Osteocyte (in vitro differentiated cells): ENCODE data around the gene FAM20A. TPM values are rescaled to one million over a fixed set of nuclear protein-coding genes. Genes with fewer than 3 reads are reported as not detected.

ENCODE experiments used
- DNase-seq: peaks from one replicate; pipeline ENCODE4 v3.0.0; 2021; ENCODE audit warnings: mixed read lengths; ENCODE audit not compliant: unreplicated experiment; ENCODE audit errors: extremely low spot score
- H3K27ac Mint-ChIP-seq: one replicate; pipeline ENCODE4 v1.8.0; 2021; ENCODE audit warnings: mild to moderate bottlenecking, mixed read lengths; ENCODE audit not compliant: unreplicated experiment
- H3K27me3 Mint-ChIP-seq: one replicate; pipeline ENCODE4 v1.8.0; 2021; ENCODE audit warnings: mixed read lengths; ENCODE audit not compliant: unreplicated experiment
- H3K36me3 Mint-ChIP-seq: one replicate; pipeline ENCODE4 v1.8.0; 2021; ENCODE audit warnings: mixed read lengths; ENCODE audit not compliant: unreplicated experiment
- H3K4me1 Mint-ChIP-seq: one replicate; pipeline ENCODE4 v1.8.0; 2021; ENCODE audit warnings: mixed read lengths; ENCODE audit not compliant: unreplicated experiment
- H3K4me3 Mint-ChIP-seq: one replicate; pipeline ENCODE4 v1.8.0; 2021; ENCODE audit warnings: mild to moderate bottlenecking, moderate library complexity, mixed read lengths; ENCODE audit not compliant: unreplicated experiment
- H3K9me3 Mint-ChIP-seq: one replicate; pipeline ENCODE4 v1.8.0; 2021; ENCODE audit warnings: mixed read lengths; ENCODE audit not compliant: unreplicated experiment
- total RNA-seq: library from RNA; stranded (reverse); gene quantifications from 2 replicates; pipeline ENCODE4 v1.2.1, GENCODE V29; 2021
- TF ChIP-seq, protein P1 (sequence below): fragments of 200-600 bp; sonication (generic); IDR thresholded peaks from 2 replicates; pipeline ENCODE4 v1.5.0; 2021; ENCODE audit warnings: antibody characterized with exemption, mild to moderate bottlenecking, moderate library complexity

Gene FAM20A
- total RNA-seq, 1 donor from 2014 or later, result not detected

GRCh38 chr17:68592009-68592408 is 9.2 kb downstream of the FAM20A start:
- no peaks in the 10 kb centered on the region for H3K4me1 Mint-ChIP-seq
- no peak overlapping the region for H3K4me3 Mint-ChIP-seq
- no peak for DNase-seq
- no peak overlapping the region for H3K27ac Mint-ChIP-seq
- no peaks in the 10 kb centered on the region for H3K36me3 Mint-ChIP-seq
- peaks cover 42% of the 10 kb centered on the region for H3K27me3 Mint-ChIP-seq
- TF ChIP-seq, protein P1, sequence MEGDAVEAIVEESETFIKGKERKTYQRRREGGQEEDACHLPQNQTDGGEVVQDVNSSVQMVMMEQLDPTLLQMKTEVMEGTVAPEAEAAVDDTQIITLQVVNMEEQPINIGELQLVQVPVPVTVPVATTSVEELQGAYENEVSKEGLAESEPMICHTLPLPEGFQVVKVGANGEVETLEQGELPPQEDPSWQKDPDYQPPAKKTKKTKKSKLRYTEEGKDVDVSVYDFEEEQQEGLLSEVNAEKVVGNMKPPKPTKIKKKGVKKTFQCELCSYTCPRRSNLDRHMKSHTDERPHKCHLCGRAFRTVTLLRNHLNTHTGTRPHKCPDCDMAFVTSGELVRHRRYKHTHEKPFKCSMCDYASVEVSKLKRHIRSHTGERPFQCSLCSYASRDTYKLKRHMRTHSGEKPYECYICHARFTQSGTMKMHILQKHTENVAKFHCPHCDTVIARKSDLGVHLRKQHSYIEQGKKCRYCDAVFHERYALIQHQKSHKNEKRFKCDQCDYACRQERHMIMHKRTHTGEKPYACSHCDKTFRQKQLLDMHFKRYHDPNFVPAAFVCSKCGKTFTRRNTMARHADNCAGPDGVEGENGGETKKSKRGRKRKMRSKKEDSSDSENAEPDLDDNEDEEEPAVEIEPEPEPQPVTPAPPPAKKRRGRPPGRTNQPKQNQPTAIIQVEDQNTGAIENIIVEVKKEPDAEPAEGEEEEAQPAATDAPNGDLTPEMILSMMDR, result no peak
- H3K9me3 Mint-ChIP-seq, result peaks cover 5% of the 10 kb centered on the region

DNA sequence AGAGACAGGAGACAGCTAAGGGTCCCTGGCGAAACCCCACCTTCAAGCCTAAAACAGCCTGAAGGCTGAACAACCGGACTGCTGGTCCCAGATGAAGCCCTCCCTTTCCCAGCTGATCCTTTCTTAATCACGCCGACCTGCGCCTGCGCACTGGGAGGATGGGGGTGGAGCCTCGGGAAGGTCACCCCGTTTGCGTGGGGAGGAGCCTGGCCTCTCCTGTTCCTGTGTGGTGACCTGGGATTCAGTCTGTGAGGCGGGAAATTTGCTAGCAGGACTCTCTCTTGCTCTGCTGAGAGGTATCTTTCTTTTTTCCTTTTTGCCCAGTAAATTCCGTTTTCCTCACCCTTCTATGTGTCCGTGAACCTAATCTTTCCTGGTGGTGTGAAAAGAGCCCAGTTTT is 9.6 kb downstream of the FAM20A start:
- TF ChIP-seq, protein P1, result no peak
- Mint-ChIP-seq H3K4me1 (no peaks in the 10 kb centered on the region), H3K27ac (no peak overlapping the region), H3K9me3 (peaks cover 5% of the 10 kb centered on the region), H3K27me3 (peaks cover 38% of the 10 kb centered on the region), H3K36me3 (no peaks in the 10 kb centered on the region), H3K4me3 (no peak overlapping the region)
- DNase-seq, result peak; percentile 32

- no peaks in the 10 kb centered on the region for H3K4me1 Mint-ChIP-seq
- peaks cover 5% of the 10 kb centered on the region for H3K9me3 Mint-ChIP-seq
Observed at GRCh38 chr17:68589086-68589485, 12.1 kb downstream of the FAM20A start.

GRCh38 chr17:68588362-68588761 is 12.8 kb downstream of the FAM20A start:
- no peak for DNase-seq
- no peaks in the 10 kb centered on the region for H3K36me3 Mint-ChIP-seq
- no peaks in the 10 kb centered on the region for H3K4me1 Mint-ChIP-seq
- H3K27ac Mint-ChIP-seq, result no peak overlapping the region
- TF ChIP-seq, protein P1, result no peak
- peaks cover 5% of the 10 kb centered on the region for H3K9me3 Mint-ChIP-seq
- no peak overlapping the region for H3K4me3 Mint-ChIP-seq
- peaks cover 14% of the 10 kb centered on the region for H3K27me3 Mint-ChIP-seq

More at GRCh38 chr17:68589086-68589485, 12.1 kb downstream of the FAM20A start:
- TF ChIP-seq, protein P1, result no peak
- Mint-ChIP-seq H3K4me3 (no peak overlapping the region), H3K27ac (no peak overlapping the region), H3K27me3 (peaks cover 18% of the 10 kb centered on the region), H3K36me3 (no peaks in the 10 kb centered on the region)
- DNase-seq, result no peak

DNA sequence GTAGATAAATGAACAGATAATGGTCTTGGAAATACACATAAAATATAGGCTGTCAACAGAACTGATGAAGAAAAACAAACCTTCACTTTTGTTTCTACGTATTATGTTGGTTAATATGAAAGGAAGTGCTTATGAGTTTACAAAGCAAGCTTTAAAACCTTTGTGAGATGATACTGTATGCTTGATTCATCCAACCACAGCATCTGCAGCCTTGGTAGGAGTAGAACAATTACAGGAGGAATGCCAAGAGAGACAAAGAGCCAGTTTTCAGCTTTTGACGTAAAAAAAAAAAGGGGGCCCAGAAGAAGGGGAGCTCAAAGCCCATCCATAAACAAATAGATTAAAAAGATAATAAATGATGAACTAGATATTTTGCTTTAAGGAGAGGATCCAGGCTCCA is 13.3 kb downstream of the FAM20A start:
- no peak for DNase-seq
- no peaks in the 10 kb centered on the region for H3K36me3 Mint-ChIP-seq

More for the DNA sequence above, 13.3 kb downstream of the FAM20A start:
- H3K9me3 Mint-ChIP-seq, result peaks cover 5% of the 10 kb centered on the region
- H3K27me3 Mint-ChIP-seq, result peaks cover 9% of the 10 kb centered on the region
- TF ChIP-seq, protein P1, result no peak
- no peaks in the 10 kb centered on the region for H3K4me1 Mint-ChIP-seq
- no peak overlapping the region for H3K4me3 Mint-ChIP-seq
- no peak overlapping the region for H3K27ac Mint-ChIP-seq
